ENCODE measurements around the gene DNAJC27. TPM values are rescaled to one million over a fixed set of nuclear protein-coding genes. Genes with fewer than 3 reads are reported as not detected.

Gene DNAJC27
- total RNA-seq, 1 experiment from 2014 or later: 5.1 TPM

GRCh38 chr2:24929230-24929629 is 42.5 kb downstream of the DNAJC27 start:
- Histone ChIP-seq H2BK5ac (ENCODE audit: insufficient read length, low read length) (no peak overlapping the region), H3K79me2 (ENCODE audit: insufficient read depth, low read length) (no peaks in the 10 kb centered on the region), H4K91ac (ENCODE audit: insufficient read length, low read depth, low read length) (no peak overlapping the region), H3K27ac (ENCODE audit: insufficient read length, low read depth, low read length) (no peak overlapping the region), H3K56ac (ENCODE audit: insufficient read length, low read depth, low read length) (no peak overlapping the region), H2AFZ (ENCODE audit: low read length) (no peak overlapping the region), H3K4ac (ENCODE audit: low read depth, low read length) (no peak overlapping the region), H3K14ac (ENCODE audit: insufficient read depth, low read length) (no peak overlapping the region), H2BK20ac (ENCODE audit: low read depth, low read length, poor library complexity, severe bottlenecking) (no peak overlapping the region), H3K79me1 (ENCODE audit: insufficient read depth, low read depth, low read length, poor library complexity, severe bottlenecking) (no peaks in the 10 kb centered on the region), H3K4me2 (ENCODE audit: insufficient read depth, insufficient read length, low read length) (no peak overlapping the region), H3T11ph (ENCODE audit: low read length) (no peak overlapping the region), H2BK12ac (ENCODE audit: insufficient read length, low read depth, low read length) (no peak overlapping the region), H3K18ac (ENCODE audit: insufficient read length, low read depth, low read length) (no peak overlapping the region), H3K9me3 (ENCODE audit: control insufficient read depth, low read depth, low read length) (no peaks in the 10 kb centered on the region), H4K5ac (ENCODE audit: insufficient read length, low read depth, low read length) (no peak overlapping the region), H3K4me1 (ENCODE audit: insufficient read depth, low read length) (no peaks in the 10 kb centered on the region; the same call in 1 of the 2 replicates), H2BK120ac (ENCODE audit: low read depth, low read length, poor library complexity, severe bottlenecking) (no peak overlapping the region), H4K20me1 (ENCODE audit: control insufficient read depth, insufficient read depth, insufficient read length) (no peaks in the 10 kb centered on the region), H3K23ac (ENCODE audit: insufficient read length, low read depth, low read length) (no peak overlapping the region), H3K9ac (ENCODE audit: extremely low read depth, insufficient read length, low read length) (no peak overlapping the region), H4K8ac (replicated peaks; ENCODE audit: insufficient read length, low read depth, low read length) (no peak overlapping the region), H3K27me3 (ENCODE audit: insufficient read depth, low read length) (no peaks in the 10 kb centered on the region), H3K23me2 (ENCODE audit: insufficient read length, low read depth, low read length, poor library complexity, severe bottlenecking) (no peaks in the 10 kb centered on the region), H2BK15ac (ENCODE audit: low read depth, low read length) (no peak overlapping the region), H2AK5ac (ENCODE audit: insufficient read length, low read length) (no peak overlapping the region)
- TF ChIP-seq CTCF (conservative IDR thresholded peaks at IDR 0.05): peak; percentile 36; the same call in 2 of the 3 replicates
- WGBS (ENCODE audit: extremely low coverage, insufficient read length, low lambda C conversion rate): no CpG with 5 or more reads among the region's 3 CpGs
- Mint-ChIP-seq H3K36me3 (ENCODE audit: insufficient read depth in 1 of 3, low read depth in 3 of 3) (no peaks in the 10 kb centered on the region), H3K4me1 (peaks cover 32 to 33% of the 10 kb centered on the region in 2 experiments), H3K27me3 (ENCODE audit: low read depth) (no peaks in the 10 kb centered on the region; the same call in none of the 2 replicates), H3K4me3 (no peak overlapping the region), H3K9me3 (no peaks in the 10 kb centered on the region), H3K27ac (no peak overlapping the region)
- no peak for DNase-seq

Data from H9 (cell line).